ENCODE results near the gene IGSF21.
A peak's percentile ranks its signal among the peaks of the same experiment; 100 is the strongest.

The IGSF21 gene

DNA sequence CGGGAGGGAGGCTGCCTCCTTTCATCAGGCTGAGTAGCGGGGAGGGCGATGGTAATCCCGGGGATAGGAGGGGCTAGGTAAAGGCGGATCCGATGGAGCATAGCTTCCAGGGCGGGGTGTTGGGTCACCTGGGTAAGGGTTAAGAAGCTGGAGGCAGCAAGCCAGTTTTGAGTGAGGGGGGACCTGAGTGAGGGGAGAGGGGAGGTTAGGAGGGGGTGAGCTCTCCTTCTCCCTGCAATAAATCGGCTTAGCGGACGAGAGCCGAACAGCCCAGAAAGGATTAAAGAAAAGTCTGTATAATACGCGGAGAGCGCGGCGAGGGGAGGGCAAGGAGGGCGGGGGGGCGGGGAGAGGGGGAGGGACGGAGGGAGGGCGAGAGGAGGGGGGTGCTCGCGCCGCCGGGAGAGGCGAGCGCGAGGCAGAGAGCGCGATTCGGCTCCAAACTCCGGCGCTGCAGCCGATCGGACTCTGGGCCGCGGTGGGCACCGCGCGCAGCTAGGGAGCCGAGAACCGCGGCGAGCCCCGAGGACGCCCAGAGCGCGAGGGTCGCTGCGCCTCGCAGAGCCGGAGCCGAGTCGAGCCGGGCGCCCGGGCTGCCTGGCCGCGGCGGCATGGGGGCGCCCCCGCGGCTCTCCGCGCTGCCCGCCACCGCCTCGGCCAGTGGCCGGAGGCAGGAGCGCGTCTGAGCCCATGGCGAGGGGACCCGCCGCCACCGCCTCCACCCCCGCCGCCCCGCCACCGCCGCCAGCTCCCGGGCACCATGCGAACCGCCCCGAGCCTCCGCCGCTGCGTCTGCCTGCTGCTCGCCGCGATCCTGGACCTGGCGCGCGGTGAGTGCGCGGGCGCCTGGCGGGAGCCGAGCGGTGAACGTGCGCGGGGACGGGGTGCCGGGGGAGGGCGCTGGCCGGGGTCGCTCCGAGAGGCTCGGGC lies at the start of gene IGSF21:
Gene IGSF21, plus strand, starts transcription at position 430 of the 930 bp plus-strand sequence. Its CDS starts 331 bp downstream, at position 761.
- peak in 2 of 56 donors; percentile 8 to 12 for DNase-seq

- no peak for DNase-seq
Observed at GRCh38 chr1:18058206-18058921, 49.2 kb upstream of the IGSF21 start.

DNA sequence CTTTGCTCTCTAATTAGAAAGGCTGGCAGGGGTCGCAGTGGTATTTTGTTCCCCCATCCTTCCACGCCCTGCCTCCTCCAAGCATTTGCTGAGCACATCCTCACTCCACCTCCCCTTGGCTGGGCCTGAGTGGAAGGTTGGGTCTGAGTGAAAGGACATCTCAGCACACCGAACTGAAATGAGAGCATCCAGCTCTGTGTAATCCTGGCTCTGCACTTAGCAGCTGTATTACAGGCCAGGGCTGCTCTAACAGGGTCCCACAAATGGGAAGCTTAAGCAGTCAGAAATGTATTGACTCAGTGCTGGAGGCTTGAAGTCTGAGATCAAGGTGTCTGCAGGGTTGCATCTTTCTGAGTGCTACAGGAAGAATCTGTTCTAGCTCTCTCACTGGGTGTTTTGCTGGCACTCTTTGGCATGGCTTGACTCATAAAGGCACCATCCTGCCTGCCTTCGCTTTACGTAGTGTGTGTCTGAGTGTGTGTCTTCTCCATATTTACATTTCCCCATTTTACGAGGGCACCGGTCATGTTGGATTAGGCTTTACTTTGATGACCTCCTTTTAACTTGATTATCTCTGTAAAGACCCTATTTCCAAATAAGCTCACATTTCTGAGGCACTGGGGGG lies 48.5 kb upstream of the IGSF21 start:
- DNase-seq = no peak

DNA sequence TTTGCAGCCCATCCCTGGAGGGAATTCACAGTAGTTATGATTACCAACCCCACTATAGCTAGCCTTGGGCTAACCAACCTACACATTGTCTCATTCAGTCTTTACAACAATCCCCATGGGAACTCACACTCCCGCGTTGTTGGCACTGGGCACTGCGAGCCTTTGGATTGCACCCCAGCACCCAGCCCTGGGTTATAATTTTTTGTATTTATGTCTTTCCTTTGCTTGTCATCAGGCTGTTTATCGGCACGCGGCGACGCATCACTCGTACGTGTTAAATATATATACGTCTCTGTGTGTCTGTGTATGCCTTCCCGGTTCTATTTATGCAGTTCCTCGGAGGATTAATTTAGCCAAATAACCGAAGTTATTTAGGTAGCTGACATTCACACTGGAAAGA lies 47.2 kb upstream of the IGSF21 start:
- DNase-seq = no peak

DNA sequence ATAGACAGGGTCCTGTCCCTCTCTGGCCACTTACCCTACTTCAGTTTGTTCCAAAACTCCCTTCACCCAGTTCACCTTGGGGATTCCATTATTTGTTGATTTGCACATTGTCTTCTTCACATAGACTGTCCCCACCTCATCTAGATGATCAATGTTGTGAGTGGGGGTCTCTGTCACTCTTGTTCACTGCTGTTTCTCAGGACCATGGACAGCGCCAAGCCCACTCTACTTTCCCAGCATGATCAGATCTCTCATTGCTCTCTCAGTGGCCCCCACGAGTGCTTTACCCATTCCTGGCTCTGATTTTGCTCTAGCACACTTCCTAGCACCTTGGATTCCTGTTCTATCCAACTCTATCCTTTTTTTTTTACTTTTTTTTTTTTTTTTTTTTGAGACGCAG lies 45.4 kb upstream of the IGSF21 start:
- DNase-seq = no peak

DNA sequence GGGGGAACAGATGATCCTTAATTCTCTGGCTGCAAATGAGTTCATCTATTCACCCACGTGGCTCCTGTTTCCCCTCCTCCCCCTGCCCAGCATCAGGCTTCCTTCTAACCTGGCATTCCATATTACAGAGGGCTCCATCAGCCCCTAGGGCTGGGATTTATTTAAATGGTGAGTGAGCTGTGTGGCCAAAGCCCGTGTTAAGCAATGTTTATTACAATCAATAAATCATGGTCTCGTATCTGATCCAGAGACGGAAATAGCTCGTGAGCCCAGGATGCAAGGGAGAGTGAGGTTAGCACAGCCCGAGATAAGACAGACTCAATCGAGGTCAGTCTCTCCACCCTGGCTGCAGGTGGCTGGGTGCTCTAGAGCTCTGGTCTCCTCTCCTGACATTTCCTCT lies 43.1 kb upstream of the IGSF21 start:
- no peak for DNase-seq

DNA sequence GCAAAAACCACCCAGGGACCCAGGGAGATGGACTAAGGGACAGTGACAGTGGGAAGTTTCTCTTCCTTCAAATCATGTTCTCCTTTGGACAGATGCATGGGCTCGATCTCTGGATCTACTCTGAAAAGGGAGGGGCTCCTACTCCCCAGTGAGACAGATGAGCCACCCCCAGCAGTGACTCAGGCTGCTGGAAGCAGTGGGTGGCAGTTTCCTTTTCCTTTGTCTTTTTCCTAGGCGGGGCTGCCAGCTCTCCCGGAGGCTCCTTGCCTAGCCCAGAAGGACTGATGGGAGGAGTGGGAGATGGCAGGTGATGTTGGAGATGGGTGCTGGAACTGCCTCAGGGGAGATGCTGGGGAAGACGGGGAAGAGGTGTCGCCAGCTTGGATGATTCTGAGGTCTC lies 41.0 kb upstream of the IGSF21 start:
- DNase-seq = peak in 29 of 56 donors; percentile 2 to 77 (median 36)

DNA sequence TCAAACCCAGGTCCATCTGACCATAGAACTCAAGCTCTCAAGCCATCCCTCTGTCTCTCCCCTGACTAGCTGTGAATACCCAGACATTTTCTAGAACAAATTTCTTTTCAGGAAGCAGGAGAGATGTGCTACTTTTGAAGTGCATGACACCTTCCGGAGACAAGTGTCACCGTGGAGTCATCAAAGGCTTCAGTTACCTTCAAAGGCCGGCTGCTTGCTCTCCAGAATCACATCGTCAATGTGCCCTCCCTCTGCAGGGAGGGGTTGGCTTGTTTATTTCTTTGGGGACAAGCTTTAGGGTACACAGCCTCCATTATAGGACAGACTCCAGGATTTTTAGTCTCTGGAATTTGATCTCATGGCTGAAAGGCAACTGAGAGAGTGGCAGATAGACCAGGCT lies 37.7 kb upstream of the IGSF21 start:
- DNase-seq = no peak

GRCh38 chr1:18072066-18072465 lies 35.5 kb upstream of the IGSF21 start:
- DNase-seq = peak in 5 of 56 donors; percentile 4 to 15 (median 8)

- peak in 24 of 56 donors; percentile 9 to 68 (median 32) for DNase-seq
Observed at GRCh38 chr1:18073066-18073642, 34.4 kb upstream of the IGSF21 start.

DNA sequence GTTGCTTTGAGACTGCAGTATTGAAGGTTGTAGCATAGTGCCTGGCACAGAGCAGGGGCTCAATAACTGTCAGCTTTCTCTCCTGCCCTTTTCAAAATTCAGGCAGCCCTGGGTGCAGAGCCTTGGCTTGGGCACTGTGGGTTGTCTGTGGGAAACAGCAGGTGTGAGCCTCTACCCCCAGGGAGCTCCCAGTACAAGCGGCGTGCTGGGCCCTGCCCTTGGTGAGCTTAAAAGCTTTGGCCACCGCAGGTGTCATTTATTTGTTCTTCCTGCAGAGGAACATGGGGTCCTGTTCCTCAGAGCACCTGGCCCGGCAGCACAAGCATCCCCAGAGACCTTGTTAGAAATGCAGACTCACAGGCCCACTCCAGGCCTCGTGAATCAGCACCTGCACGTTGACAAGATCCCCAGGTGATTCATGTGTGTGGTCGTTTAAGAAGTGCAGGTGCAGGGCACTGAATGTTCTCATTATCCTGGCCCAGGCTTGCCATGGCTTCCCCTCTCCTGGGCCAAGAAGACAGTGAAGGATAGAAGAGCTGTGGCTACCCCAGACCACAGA lies 29.9 kb upstream of the IGSF21 start:
- DNase-seq = peak in 6 of 56 donors; percentile 4 to 16 (median 10)

DNA sequence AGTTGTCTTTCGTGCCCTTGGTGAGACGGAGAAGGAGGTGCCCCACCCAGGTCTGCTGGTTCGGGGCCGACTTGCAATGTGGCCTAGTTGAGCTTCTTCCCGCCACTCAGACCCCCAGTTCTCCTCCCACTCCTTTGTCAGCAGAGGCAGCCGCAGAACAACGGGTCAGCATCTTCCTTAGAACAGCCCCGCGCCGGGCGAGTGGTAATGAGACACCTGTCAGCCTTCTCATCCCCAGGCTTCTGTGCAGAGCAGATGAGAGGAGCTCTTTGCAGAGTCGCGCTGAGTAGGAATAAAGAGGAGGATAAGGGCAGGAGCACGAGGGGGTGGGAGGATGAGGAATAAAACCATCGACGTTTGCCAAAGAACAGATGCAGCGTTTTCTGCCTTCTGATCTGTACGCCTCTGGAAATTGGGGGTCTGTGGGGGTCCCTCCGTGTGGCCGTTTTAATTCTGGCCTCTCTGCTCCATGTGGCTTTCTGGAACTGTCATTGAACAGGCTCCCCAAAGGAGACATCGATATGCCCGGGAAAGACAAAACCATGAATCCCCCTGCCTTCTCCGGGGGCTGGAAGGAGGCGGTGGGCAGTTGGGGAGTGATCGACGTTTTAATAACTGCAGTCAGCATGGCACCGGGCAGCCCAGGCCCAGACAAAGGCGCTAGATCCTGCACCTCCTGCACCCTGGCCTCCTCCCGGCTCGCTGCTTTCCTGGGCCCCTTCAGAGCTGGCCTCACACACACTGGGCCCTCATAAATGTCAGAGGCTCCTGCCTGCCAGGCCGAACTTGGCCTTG lies 27.5 kb upstream of the IGSF21 start:
- peak in 16 of 56 donors; percentile 4 to 36 (median 14) for DNase-seq

GRCh38 chr1:18085387-18086074 lies 22.1 kb upstream of the IGSF21 start:
- no peak for DNase-seq

DNA sequence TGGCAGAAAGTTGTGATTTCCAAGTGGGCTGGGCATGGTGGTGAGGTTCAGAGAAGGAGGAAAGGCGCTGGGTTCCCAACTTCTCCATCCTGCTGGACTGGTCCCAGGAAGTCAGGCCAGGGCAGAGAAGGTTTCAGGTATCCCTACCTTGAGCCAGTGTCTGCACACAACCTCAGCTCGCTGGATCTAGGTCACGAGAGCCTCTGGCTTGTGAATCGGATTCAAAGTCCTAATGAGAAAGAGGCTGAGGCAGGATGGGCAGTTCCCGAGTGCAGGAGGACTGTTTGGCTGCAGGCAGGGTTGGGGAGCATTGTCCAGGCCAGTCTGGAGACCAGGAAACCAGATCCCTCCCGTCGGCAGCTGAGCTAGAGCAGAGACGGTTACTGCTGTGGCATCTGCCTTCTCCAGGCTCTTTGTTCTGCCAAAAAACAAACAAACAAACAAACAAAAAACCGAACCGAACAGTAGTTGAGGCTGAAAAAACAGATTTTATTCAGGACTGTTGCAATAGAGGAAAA lies 19.5 kb upstream of the IGSF21 start:
- DNase-seq = no peak

DNA sequence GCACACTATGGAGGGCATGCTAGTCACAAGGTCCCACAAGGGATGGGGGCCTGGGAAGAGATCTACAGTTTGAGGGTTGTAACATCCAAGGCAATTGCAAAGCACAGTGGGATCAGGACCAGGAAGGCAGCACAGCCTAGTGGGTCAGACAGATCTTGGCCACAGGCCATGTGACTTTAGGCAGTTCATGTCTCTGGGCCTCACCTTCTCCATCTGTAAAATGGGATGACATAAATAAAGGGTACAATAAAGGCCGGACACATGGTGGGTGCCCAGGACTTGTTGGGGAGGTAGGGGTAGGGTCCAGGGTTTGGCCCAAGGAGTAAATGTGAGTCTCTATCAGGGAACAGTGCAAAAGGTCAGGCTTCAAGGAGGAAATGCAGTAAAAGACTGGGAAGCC lies 18.1 kb upstream of the IGSF21 start:
- no peak for DNase-seq

GRCh38 chr1:18090636-18091035 lies 17.0 kb upstream of the IGSF21 start:
- DNase-seq = no peak

- DNase-seq = no peak
Observed at GRCh38 chr1:18091660-18092446, 15.7 kb upstream of the IGSF21 start.

DNA sequence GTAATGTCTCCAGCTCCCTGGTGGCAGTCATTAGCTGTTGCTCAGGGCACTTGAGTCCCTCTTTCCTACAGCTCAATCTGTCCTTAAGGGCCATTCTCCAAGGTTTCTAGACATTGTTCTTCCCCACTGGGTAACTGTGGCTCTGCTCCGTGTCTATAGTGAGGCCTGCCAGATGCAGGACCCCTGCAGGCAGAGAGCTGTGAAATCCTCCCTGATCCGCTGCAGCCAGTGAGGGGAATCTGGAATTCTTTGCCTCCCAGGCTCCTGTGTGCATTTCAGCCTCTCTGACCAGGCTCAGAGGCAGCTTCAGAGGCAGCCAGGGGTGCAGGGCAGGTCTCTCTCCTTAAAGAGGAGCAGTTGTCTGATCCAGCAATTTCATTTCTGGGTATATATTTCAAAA lies 14.4 kb upstream of the IGSF21 start:
- no peak for DNase-seq

DNA sequence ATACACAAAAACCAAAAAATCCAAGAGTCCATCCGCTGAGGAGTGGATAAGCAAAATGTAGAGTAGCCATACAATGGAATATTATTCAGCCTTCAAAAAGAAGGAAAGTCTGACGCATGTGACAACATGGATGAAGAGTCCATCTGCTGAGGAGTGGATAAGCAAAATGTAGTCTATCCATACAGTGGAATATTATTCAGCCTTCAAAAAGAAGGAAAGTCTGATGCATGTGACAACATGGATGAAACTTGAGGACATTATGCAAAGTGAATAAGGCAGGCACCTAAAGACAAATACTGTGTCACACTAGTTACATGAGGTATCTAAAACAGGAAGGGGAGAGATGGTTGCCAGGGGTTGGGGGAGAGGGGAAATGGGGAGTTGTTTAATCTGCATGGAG lies 14.0 kb upstream of the IGSF21 start:
- no peak for DNase-seq

All from nucleus accumbens (tissue), 56 donors.